ENCODE data around the gene RAVER2.
"Not testable (repeated sequence)": the region's sequence is repeated elsewhere in the genome, so short reads cannot be mapped to it uniquely, and the experiment has no call there.

The RAVER2 gene

DNA sequence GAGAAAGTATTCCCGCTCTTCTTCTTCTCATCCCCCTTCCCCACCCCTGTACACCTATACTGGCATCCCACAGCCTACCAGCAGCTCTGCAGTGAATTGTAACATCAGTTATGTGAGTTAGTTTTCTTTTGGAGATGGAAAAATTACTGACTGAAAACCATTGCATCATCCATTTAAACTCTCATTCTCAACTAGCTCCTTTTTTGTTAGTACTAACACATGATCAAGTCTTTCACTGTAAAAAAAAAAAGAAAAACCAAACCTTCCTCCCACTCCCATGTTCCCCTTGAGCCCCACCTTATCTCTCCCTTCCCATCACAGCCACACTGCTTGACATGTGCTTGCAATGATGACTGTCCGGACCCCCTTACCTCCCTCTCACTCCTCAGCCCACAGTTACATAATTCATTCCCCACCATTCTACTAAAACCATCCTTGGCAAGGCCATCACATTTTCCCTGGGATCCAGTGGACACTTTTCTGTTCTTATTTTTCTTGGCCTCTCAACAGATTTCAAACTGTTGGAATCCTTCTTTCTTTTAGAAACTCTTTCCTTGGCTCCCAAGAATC is 23.2 kb upstream of the RAVER2 start:
- in situ Hi-C loops (cut with MboI; ENCODE audit: low pct_unique_long_range_greater_than_20kb, low sequenced_read_pairs, unreplicated experiment): no loop called here
- TF ChIP-seq, protein P1, sequence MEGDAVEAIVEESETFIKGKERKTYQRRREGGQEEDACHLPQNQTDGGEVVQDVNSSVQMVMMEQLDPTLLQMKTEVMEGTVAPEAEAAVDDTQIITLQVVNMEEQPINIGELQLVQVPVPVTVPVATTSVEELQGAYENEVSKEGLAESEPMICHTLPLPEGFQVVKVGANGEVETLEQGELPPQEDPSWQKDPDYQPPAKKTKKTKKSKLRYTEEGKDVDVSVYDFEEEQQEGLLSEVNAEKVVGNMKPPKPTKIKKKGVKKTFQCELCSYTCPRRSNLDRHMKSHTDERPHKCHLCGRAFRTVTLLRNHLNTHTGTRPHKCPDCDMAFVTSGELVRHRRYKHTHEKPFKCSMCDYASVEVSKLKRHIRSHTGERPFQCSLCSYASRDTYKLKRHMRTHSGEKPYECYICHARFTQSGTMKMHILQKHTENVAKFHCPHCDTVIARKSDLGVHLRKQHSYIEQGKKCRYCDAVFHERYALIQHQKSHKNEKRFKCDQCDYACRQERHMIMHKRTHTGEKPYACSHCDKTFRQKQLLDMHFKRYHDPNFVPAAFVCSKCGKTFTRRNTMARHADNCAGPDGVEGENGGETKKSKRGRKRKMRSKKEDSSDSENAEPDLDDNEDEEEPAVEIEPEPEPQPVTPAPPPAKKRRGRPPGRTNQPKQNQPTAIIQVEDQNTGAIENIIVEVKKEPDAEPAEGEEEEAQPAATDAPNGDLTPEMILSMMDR (IDR thresholded peaks at IDR 0.05; ENCODE audit: extremely low read depth, insufficient read depth, missing control alignments): no peak
- DNase-seq (ENCODE audit: low spot score): no peak

DNA sequence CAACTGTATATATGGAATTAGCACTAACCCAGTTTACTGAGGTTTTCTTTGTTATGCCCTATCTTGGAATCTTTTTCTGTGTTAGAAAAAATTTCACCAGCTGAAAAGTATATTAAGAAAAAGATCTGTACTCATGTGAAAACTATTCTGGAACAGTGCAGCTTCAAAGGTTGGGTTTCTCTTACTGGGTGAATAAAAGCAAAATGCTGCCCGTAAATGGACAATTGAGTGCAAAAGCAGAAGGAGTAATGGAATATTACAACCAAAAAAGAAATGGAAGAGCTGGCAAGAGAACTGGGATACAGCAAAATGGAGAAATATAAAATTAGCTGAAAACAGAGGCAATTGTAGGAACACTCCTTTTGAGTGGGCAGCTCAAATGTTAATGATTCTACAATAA is 17.0 kb upstream of the RAVER2 start:
- TF ChIP-seq, protein P1 (IDR thresholded peaks at IDR 0.05; ENCODE audit: extremely low read depth, insufficient read depth, missing control alignments): no peak
- DNase-seq (ENCODE audit: low spot score): no peak
- in situ Hi-C loops (cut with MboI; ENCODE audit: low pct_unique_long_range_greater_than_20kb, low sequenced_read_pairs, unreplicated experiment): no loop called here

GRCh38 chr1:64733581-64734286 is 11.1 kb upstream of the RAVER2 start:
- TF ChIP-seq, protein P1 (IDR thresholded peaks at IDR 0.05; ENCODE audit: extremely low read depth, insufficient read depth, missing control alignments): no peak
- DNase-seq (ENCODE audit: low spot score): no peak
- in situ Hi-C loops (cut with MboI; ENCODE audit: low pct_unique_long_range_greater_than_20kb, low sequenced_read_pairs, unreplicated experiment): no loop called here

DNA sequence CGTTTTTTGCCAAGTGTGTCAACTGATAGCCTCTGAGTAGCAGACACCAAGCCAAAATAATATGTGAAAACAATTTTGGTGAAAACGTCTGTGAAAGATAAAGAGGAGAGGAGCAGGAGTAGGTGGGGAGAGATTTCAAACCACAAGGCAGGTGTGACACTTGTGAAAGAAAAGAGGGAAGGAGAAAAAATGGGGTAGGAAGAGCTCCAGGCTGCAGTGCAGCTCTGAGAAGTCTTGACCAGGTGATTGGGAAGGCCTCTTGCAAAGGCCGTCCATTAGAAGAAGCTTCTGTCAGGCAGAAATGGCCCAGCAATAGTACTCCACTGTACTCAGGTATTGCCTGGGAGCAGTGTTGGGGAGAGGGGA is 10.6 kb upstream of the RAVER2 start:
- no peak for DNase-seq (ENCODE audit: low spot score)
- in situ Hi-C loops (cut with MboI; ENCODE audit: low pct_unique_long_range_greater_than_20kb, low sequenced_read_pairs, unreplicated experiment): no loop called here
- TF ChIP-seq, protein P1 (IDR thresholded peaks at IDR 0.05; ENCODE audit: extremely low read depth, insufficient read depth, missing control alignments): no peak

GRCh38 chr1:64740687-64741086 is 4.2 kb upstream of the RAVER2 start:
- in situ Hi-C loops (cut with MboI; ENCODE audit: low pct_unique_long_range_greater_than_20kb, low sequenced_read_pairs, unreplicated experiment); DNase-seq (ENCODE audit: low spot score): not testable (repeated sequence)

- DNase-seq (ENCODE audit: low spot score): no peak
- TF ChIP-seq, protein P1 (IDR thresholded peaks at IDR 0.05; ENCODE audit: extremely low read depth, insufficient read depth, missing control alignments): no peak
- in situ Hi-C loops (cut with MboI; ENCODE audit: low pct_unique_long_range_greater_than_20kb, low sequenced_read_pairs, unreplicated experiment): no loop called here
Measured at GRCh38 chr1:64743954-64744491, 852 bp upstream of the RAVER2 start.
